Cortex of kidney (tissue), 1 donor: ENCODE results near the gene SFMBT1.
"Not testable (repeated sequence)": the region's sequence is repeated elsewhere in the genome, so short reads cannot be mapped to it uniquely, and the experiment has no call there.

ENCODE experiments used
- DNase-seq: peaks from one replicate; lab custom pipeline; 2025; lab: John Stamatoyannopoulos, UW

Gene SFMBT1

DNA sequence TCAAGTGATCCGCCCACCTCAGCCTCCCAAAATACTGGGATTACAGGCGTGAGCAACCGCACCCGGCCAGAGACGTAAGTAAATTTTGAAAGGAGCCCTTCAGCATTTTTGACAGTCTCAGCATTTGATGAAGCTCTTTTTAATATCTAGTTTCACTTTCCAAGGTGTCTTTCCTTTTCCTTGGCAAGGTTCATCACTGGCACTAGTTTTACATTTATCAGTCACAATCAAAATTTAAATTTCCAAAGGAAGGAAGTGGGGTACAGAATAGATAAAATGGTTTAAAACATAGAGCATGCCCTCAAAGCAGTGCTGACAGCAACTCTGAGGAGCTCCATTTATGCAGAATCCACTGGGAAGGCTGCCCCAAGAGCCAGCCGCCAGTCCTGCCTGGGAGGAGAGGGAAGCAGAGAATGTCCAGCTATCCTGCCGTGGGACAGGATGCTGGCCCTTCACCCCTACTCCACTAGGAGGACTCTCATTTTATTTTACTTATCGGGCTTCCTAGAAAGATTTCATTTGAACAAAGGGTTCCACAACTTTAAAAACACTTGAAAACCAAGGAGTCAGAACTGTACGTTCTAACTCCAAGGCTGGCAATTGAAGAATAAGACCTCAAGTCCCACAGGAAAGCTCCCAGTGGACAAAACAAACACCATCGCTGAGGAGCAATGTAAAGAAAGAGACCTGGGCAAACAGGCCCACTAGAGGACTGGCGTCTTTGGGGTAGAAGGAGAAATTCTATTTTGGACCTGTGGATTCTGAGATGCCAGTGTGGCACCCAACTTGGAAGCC is 9.9 kb downstream of the SFMBT1 start:
- no peak for DNase-seq

DNA sequence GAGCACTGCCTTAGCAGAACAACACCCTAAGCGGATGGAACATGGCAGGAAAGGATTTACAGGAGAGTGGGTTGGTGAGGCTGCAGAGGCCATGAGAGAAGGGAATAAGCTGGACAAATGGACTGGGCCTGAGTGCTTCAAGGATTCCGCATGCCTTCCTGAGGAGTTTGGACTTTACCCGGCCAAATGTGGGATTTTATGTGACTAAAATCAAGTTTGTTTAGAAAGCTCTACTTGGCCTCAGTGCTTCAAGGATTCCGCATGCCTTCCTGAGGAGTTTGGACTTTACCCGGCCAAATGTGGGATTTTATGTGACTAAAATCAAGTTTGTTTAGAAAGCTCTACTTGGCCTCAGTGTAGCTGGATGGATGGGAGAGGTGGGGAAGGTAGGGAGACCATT is 10.9 kb downstream of the SFMBT1 start:
- not testable (repeated sequence) for DNase-seq

DNA sequence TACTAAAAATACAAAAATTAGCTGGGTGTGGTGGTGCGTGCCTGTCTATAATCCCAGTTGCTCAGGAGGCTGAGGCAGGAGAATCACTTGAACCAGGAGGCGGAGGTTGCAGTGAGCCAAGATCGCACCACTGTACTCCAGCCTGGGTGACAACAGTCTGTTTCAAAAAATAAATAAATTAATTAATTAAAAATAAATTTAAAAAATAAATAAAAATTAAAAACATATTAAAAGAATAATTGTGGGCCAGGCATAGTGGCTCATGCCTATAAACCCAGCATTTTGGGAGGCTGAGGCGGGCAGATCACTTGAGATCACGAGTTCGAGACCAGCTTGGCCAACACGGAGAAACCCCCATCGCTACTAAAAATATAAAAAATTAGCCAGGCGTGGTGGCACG is 11.5 kb downstream of the SFMBT1 start:
- not testable (repeated sequence) for DNase-seq

DNA sequence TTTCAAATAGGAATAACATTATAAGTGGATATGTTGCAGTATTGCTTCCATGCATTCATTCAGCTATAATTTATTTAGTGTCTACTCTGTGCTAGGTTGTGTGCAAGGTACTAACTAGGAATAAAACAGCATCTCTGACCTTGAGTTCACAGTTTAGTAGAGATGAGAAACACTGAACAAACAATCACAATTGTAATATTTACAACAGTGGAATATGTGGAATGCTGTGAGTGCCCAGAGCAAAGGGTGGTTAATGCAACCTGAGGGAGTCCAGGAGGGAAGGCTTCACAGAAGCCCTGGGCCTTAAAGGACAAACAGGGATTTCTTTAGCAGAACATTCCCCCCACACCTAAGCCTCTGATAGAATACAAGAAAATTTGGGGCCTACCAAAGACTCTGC is 13.3 kb downstream of the SFMBT1 start:
- no peak for DNase-seq

DNA sequence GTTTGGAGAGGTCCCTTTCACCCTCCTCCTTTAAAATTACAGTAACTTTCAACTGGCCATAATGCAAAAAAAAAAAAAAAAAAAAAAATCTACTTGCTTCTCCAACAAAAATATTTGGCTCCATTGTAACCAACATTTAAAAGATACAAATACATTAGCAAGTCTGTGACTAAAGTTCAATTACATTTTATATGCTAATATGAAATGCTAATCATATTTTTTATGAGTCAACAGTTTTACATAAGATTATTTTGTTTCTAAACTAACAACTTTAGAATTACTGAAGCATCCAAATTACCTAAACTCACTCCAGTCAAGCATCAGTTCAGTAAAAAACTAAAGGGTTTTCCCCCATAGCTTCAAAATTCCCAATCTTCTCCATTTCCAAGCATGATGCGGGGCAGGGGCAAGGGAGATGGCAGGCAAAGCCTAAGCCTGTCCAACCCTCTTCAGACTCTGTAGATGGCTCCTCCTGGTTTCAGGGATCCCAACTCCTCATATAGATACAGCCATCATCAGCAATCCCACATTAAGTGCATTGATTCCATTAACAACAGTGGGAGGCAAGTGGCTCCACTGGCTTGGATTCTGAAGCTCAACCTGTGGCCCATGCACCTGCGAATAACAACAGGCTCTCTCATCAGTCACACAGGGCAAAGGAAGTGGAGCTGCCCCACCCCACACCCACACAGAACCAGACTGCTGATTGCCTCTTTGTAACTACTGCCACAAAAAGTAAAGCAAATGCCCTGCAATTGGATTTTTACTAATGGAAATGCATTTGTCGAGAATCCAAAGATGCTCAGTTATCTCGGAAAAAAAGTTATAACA is 15.0 kb downstream of the SFMBT1 start:
- no peak for DNase-seq

DNA sequence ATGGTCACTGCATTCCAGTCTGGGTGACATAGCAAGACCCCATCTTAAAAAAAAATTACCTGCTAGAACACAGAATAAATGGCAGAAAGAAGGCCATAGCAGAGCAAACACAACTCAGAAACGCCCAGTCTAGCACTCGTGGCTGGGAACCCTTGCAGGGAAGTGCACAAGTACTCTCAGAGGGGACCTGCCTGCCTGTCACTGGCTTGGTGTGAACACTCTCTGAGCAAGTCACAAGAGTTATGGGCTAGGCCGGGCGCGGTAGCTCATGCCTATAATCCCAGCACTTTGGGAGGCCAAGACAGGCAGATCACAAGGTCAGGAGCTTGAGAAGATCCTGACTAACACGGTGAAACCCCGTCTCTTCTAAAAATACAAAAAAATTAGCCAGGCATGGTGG is 17.2 kb downstream of the SFMBT1 start:
- no peak for DNase-seq

DNA sequence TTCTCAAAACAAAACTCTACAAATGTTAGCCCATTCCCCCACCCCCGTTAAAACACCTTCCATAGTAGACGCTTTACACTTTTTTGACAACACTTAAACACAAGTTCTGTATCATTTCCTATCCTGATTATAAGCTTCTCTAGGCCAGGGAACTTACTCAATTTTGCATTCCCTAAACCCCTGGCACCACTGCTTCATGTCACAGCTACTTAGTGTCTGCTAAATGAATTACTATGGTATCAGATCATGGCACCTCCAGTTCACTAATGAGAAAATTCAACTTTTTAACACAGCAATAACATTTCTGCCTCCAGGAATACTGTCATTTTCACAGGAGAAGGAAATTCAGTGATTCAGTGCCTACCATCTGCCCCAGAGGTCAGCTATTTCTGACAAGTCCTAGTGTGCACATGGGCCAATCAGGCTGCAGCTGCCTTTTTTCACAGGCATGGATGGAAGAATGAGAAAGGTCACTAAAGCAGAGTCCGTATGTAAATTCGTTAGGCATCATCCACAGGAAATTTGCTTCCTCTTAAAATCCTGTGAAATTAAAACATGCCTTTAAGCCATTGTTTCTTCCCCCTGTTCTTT is 18.5 kb downstream of the SFMBT1 start:
- no peak for DNase-seq

DNA sequence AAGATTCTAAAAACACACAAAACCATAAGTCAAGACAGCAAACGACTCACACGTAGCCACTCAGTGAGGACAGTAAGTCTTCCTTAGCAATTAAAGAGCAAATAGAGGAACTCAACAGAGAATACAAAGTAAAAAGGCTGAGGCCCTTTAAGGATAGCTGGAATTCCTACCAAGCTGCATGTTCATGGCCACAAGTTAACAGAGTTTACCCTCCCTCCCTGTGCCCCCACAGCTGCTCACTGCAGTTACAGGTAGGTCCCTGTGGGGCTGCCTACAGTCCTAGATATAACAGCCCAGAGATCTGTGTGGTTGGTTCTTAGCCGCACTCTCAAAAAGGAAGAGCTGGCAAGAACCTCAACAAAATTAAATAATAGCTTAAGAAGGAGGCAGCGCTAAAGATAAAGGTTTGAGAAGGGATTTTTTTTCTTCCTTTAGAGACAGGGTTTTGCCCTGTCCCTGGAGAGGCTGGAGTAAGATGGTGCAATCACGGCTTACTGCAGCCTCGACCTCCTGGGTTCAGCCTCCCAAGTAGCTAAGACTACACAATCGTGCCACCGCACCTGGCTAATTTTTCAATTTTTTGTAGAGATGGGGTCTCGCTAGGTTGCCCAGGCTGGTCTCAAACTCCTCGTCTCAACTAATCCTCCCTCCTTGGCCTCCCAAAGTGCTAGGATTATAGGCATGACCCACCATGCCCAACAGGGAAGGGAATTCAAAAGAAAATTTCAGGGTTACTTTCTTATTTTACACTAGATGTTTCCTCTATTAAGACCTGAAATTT is 19.3 kb downstream of the SFMBT1 start:
- no peak for DNase-seq

DNA sequence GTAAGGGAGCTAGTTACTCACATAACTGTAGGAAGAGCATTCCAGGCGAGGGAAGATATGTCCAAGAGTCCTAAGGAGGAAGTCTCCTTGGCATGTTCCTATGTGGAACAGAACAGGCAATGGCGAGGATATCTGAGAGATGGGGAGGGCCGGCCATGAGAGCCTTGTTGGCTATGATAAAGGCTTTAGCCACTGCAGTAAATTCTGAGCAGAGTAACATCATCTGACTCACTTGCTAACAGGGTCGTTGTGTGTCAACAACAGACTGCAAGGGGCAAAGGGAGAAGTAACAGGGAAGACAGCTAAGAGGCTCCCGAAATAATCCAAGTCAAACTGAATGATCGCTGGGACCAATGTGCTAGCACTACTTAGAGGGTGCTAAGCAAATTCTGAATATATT is 21.6 kb downstream of the SFMBT1 start:
- DNase-seq = no peak

DNA sequence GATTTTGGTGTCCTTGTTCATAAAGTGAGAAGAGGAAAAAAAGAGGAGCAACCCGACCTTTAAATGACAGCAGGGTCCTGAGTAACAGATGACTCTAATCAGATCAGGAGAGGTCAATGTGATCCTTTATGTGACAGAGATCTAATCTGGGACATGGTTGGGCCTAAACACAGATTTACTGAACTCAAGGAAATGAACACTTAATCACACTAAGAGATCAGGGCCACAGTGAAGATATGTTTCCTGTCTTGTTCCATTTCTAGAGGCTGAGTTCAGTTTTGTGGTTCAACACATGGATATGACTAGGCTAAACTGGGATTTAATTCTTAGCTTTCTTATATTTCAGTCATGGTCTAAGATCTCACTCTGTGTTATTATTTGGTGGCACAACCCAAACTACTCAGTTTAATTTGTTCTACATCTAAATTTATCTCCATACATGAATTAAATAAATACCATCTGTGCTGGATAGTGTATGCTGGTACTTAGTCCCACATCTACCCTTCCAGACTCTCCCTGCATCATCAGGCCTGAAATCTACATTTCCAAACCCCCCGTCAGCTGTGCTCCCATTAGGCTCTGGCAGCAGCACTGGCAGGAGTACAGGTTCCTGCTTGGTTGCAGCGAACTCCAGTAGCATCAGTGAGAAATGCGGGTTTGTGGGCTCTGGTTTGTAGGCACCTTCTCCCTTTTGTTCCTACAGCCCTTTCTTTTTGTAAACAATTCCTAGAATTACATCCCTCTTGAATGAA is 22.6 kb downstream of the SFMBT1 start:
- DNase-seq = no peak

DNA sequence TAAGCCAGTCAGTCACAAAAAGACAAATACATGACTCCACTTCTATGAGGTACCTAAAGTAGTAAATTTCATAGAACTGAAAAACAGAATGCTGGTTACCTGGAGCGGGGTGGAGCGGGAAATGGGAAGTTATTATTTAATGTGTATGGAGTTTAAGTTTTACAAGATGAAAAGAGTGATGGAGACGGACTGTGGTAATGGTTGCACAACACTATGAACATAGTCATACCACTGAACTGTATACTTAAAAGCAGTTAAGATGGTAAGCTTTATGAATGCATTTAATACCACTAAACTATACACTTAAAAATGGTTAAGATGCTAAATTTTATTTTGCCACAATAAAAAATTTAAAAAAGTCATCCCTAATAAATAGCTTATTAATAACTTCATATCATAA is 23.2 kb downstream of the SFMBT1 start:
- no peak for DNase-seq

DNA sequence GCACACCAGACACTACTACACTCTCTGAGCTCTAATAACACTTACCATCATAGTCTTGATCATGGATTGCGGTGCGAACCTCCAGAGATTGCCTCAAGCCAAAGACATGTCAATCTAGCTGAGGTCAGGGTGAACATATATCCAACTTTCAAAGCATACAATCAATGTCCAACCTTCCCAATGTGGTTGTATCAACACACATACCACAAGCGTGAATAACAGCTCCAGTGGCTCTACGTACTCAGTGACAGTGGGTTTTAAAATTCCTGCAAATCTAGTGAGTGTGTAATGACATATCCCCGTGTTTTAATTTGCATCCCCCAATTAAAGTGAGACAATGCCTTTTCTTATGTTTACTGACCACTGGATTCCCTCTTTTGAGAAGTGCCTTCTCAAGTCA is 29.6 kb downstream of the SFMBT1 start:
- no peak for DNase-seq

DNA sequence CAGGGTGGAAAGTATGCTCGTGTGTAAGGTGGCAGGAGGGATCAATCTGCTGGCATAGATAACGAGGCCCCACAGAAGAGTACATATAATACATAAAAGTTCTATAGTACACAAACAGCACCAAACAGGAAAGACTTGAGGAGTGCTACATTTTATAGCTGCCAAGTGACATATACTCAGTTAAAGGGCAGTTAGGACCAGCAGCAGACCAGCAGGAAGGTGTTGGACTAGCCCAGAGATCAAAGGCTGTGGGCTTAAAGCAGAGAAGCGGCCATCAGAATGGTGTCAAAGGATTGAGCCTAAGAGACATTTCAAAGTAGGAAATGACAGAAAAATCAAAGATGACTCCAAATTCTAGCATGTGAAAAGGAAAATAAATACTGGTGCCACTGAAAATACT is 34.5 kb downstream of the SFMBT1 start:
- no peak for DNase-seq

DNA sequence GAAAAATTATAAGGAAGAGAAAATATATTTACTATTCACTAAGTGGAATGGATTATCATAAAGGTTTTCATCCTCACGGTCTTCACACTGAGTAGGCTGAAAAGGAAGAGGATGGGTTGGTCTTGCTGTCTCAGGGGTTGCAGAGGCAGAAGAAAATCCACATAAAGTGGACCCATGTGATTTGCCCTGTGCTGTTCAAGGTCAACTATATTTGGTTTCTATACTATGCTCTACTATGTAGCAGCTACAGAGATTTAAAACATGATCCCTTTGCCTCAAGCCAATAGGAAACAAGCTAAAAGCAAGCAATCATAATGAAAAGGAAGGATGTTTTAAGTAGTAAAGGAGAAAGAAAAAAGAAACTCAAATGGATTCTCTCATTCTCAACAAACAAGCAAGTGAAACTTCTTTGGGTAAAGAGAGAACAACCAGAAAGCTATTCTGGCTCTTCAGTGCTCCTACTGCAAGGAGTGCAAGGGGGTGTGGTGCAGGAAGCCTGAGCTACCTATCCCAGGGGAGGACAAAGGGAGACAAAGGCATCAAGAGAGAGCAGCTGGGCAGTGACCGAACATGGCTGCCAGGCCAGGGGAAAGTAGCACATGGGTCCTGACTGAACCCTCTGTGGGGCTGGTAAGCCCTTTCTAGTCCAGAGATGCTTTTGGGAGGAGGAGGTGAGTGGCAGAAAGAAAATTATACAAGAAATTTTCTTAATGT is 35.9 kb downstream of the SFMBT1 start:
- no peak for DNase-seq

DNA sequence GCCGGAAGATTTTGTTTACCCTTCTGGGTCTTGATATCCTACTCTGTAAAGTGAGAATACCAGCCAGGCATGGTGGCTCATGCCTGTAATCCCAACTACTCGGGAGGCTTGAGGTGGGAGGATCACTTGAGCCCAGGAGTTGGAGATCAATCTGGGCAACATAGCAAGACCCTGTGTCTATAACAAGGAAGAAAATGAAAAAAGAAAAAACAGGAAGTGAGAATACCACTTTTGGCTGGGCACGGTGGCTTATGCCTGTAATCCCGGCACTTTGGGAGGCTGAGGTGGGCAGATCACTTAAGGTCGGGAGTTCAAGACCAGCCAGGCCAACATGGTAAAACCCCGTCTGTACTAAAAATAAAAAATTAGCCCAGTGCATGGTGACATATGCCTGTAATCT is 36.9 kb downstream of the SFMBT1 start:
- DNase-seq = no peak

DNA sequence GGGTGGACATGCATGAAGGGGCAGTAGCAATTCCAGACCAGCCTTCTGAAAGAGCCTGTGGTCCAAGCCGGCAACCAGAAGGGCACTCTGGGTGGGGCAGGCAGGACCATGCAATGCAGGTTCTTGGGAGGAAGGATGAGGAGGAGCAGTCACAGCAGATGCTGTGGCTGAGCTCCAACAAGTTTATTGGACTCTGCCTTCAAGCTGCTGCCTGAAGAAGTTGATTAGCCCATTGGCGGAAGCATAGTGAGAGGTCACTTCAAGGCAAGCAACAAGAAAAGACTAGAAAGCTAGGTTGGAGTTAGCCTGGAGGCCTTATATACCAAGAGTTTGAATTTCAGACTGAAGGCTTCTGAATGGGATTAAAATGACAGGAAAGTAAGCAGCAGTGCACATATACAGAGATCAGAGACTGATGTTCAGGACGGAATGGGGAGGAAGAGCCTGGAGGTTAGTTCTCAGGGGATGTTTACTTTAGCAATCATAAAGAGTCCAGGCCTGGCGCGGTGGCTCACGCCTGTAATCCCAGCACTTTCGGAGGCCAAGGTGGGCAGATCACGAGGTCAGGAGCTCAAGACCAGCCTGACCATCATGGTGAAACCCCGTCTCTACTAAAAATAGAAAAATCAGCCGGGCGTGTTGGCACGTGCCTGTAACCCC is 39.9 kb downstream of the SFMBT1 start:
- DNase-seq = no peak

DNA sequence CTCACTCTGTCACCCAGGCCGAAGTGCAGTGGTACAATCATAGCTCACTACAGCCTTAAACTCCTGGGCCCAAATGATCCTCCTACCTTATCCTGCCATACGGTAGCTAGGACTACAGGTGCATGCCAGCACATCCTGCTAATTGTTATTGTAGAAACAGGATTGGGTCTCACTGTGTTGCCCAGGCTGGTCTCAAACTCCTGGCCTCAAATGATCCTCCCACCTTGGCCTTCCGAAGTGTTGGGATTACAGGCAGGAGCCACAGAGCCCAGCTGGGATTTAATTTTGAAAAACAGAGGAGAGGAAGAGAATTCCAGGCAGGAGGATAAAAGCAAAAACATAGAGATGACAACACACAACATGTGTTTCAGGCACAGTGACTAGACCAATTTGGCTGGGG is 40.5 kb downstream of the SFMBT1 start:
- no peak for DNase-seq

DNA sequence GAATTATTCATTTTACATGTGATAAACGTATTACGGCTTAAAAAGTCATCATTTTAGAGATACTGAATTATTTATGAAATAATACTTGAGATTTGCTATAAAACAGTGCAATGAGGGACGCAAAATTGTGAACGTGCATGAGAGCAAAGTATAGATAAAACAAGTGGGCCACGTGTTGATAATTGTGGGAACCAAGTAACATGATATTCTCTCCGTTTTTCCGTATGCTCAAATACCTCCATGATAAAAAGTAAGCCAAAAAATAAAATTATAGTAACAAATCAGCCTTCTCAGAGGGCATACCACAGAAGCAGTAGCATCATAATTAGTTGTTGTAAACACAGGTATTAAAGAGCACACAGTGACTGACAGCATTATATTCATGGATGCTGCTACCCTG is 42.6 kb downstream of the SFMBT1 start:
- no peak for DNase-seq

DNA sequence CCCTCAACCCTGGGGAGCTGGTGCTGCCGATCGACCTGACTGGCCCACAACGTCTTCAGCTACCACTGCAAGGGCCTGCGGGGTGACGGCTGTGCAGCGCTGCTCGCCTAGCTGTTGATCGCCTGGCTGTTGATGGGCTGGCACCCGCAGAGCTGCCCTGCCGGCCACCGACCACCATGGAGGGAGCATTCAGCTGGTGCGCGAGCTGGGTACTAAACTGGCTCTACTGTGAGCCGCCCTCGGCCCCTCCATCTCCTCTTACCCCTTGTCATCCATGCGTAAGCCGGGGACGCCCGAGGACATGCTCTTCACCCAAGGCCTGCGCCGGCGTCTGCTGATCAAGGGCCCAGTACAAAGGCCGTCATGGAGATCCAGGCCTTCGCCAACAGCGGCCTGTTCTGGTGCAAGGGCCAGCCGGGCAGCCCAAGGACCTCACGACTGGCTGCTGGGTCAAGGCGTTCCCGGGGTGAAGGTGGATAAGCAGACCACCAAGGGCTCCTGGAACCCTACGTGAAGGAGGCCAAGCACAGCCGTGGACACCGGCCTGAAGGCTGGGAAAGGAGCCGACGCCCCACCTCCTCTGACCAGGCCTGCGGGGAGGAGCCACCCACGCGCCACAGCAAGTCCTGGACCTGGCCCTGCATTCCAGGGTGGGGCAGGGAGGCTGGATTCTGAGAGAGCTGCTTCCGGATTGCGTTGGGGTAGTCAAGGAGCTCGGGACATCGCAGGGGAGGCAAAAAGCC is 46.9 kb downstream of the SFMBT1 start:
- no peak for DNase-seq

DNA sequence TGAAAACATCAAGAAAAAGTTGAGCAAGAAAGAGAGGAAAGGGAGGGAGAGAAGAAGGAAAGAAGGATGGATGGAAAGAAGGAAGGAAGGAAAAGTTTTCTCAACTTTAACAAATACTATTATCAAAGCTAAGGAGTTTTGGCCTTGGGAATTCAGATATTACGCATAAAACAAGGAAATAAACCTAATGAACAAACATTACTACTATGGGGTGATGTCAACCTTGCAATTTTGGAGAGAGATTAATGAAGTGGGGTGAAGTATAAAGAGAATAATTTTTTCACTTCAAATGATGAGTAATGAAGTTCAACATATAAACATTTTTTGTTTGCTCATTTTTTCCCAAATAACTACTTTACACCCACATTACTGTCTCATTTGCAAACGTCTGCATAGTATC is 55.2 kb downstream of the SFMBT1 start:
- DNase-seq = no peak
